Activated CD4-positive, alpha-beta T cell treated with anti-CD3 and anti-CD28 coated beads for 48 hours (primary cell): Measurements from ENCODE around the gene ABHD17A.
"Not testable (repeated sequence)": the region's sequence is repeated elsewhere in the genome, so short reads cannot be mapped to it uniquely, and the experiment has no call there.

ENCODE experiments used
- DNase-seq: peaks from one replicate; pipeline ENCODE4 v3.0.0-alpha.2; 2020

The ABHD17A gene

GRCh38 chr19:1909761-1910080, 24.4 kb upstream of the ABHD17A start:
- no peak for DNase-seq

- DNase-seq: no peak
These were observed 23.0 kb upstream of the ABHD17A start for GRCh38 chr19:1908364-1908678.

- DNase-seq: no peak
These were observed 22.5 kb upstream of the ABHD17A start for GRCh38 chr19:1907563-1908363.

- DNase-seq: no peak
These were observed 21.8 kb upstream of the ABHD17A start for GRCh38 chr19:1906985-1907562.

GRCh38 chr19:1905863-1906375, 20.6 kb upstream of the ABHD17A start:
- no peak for DNase-seq

GRCh38 chr19:1905110-1905862, 20.0 kb upstream of the ABHD17A start, which contains the start of the genes ADAT3 and SCAMP4:
TSS of gene ADAT3 (plus strand) at chr19:1905399. CDS start at chr19:1912048, 6,649 bp downstream.
TSS of gene SCAMP4 (plus strand) at chr19:1905399. CDS start at chr19:1915020, 9,621 bp downstream.
- DNase-seq: peak; percentile 99

- DNase-seq: no peak
These were observed 19.5 kb upstream of the ABHD17A start for GRCh38 chr19:1904860-1905109.

GRCh38 chr19:1902923-1903322, 17.6 kb upstream of the ABHD17A start:
- no peak for DNase-seq

- no peak for DNase-seq
These were observed 16.7 kb upstream of the ABHD17A start for GRCh38 chr19:1901940-1902404.

GRCh38 chr19:1896508-1896907, 11.2 kb upstream of the ABHD17A start:
- DNase-seq: no peak

GRCh38 chr19:1893791-1894190, 8.5 kb upstream of the ABHD17A start:
- DNase-seq: no peak

- no peak for DNase-seq
These were observed 4.6 kb upstream of the ABHD17A start for GRCh38 chr19:1889907-1890306.

GRCh38 chr19:1888385-1888784, 3.1 kb upstream of the ABHD17A start:
- DNase-seq: no peak

GRCh38 chr19:1886360-1886759, 1.1 kb upstream of the ABHD17A start:
- DNase-seq: not testable (repeated sequence)

GRCh38 chr19:1884719-1885334, 469 bp downstream of the ABHD17A start:
- no peak for DNase-seq

- DNase-seq: no peak
These were observed 991 bp downstream of the ABHD17A start for GRCh38 chr19:1884291-1884718.

- DNase-seq: no peak
These were observed 1.5 kb downstream of the ABHD17A start for GRCh38 chr19:1883784-1884183.

- DNase-seq: no peak
These were observed 2.3 kb downstream of the ABHD17A start for GRCh38 chr19:1882786-1883692.

- DNase-seq: peak; percentile 70
These were observed 3.1 kb downstream of the ABHD17A start for GRCh38 chr19:1882089-1882785.

- not testable (repeated sequence) for DNase-seq
These were observed 3.8 kb downstream of the ABHD17A start for GRCh38 chr19:1881393-1882088.
